GM18502 (cell line): ENCODE data around the gene MS4A12.
"Not testable (repeated sequence)": the region's sequence is repeated elsewhere in the genome, so short reads cannot be mapped to it uniquely, and the experiment has no call there.

Experiments
- ATAC-seq: cut with Tn5 transposase; IDR thresholded peaks from one replicate; pipeline ENCODE4 v1.9.1; 2021; ENCODE audit warnings: mild to moderate bottlenecking; ENCODE audit not compliant: unreplicated experiment, poor library complexity

MS4A12 gene

GRCh38 chr11:60492488-60493009, at the start of gene MS4A12:
MS4A12 (plus strand) TSS chr11:60492778; CDS start chr11:60497319, 4,541 bp downstream.
- no peak for ATAC-seq

- no peak for ATAC-seq
Measured at GRCh38 chr11:60447070-60447469, 45.5 kb upstream of the MS4A12 start.

- no peak for ATAC-seq
Measured at GRCh38 chr11:60447846-60448245, 44.7 kb upstream of the MS4A12 start.

GRCh38 chr11:60451185-60451584, 41.4 kb upstream of the MS4A12 start:
- not testable (repeated sequence) for ATAC-seq

GRCh38 chr11:60454212-60454611, 38.4 kb upstream of the MS4A12 start:
- ATAC-seq = no peak

GRCh38 chr11:60455531-60456042, 37.0 kb upstream of the MS4A12 start, which contains the start of gene MS4A1:
MS4A1 (plus strand) TSS chr11:60455847; CDS start chr11:60462375, 6,528 bp downstream.
- peak; percentile 89 for ATAC-seq

- peak; percentile 40 for ATAC-seq
Measured at GRCh38 chr11:60457576-60457975, 35.0 kb upstream of the MS4A12 start.

- no peak for ATAC-seq
Measured at GRCh38 chr11:60459345-60459744, 33.2 kb upstream of the MS4A12 start.

- ATAC-seq = no peak
Measured at GRCh38 chr11:60468829-60469228, 23.7 kb upstream of the MS4A12 start.

- no peak for ATAC-seq
Measured at GRCh38 chr11:60469723-60470122, 22.9 kb upstream of the MS4A12 start.

- ATAC-seq = peak; percentile 70
Measured at GRCh38 chr11:60477035-60477445, 15.5 kb upstream of the MS4A12 start.

- ATAC-seq = no peak
Measured at GRCh38 chr11:60482361-60482760, 10.2 kb upstream of the MS4A12 start.

GRCh38 chr11:60485987-60486386, 6.6 kb upstream of the MS4A12 start:
- peak; percentile 96 for ATAC-seq

GRCh38 chr11:60493454-60493853, 876 bp downstream of the MS4A12 start:
- ATAC-seq = no peak

GRCh38 chr11:60498399-60498798, 5.8 kb downstream of the MS4A12 start:
- ATAC-seq = peak; percentile 25

GRCh38 chr11:60498853-60499252, 6.3 kb downstream of the MS4A12 start:
- ATAC-seq = peak; percentile 87

GRCh38 chr11:60500276-60500910, 7.8 kb downstream of the MS4A12 start:
- no peak for ATAC-seq

GRCh38 chr11:60502221-60502775, 9.7 kb downstream of the MS4A12 start:
- no peak for ATAC-seq

- ATAC-seq = no peak
Measured at GRCh38 chr11:60504219-60504905, 11.8 kb downstream of the MS4A12 start.

- not testable (repeated sequence) for ATAC-seq
Measured at GRCh38 chr11:60509609-60510008, 17.0 kb downstream of the MS4A12 start.

- ATAC-seq = not testable (repeated sequence)
Measured at GRCh38 chr11:60510209-60510608, 17.6 kb downstream of the MS4A12 start.
